DOHH2 (cell line): ENCODE data around the gene MLF1.

Experiments
- H3F3A ChIP-seq: fragments of 200-600 bp; sonication (generic), shearing (Covaris generic); 2 replicates; pipeline ENCODE4 v1.6.0; 2016; ENCODE audit warnings: antibody characterized with exemption, mild to moderate bottlenecking; ENCODE audit not compliant: control insufficient read depth, insufficient read depth
- H3K27ac ChIP-seq: fragments of 200-600 bp; sonication (generic); 2 replicates; pipeline ENCODE4 v1.5.1; 2014; ENCODE audit warnings: low read depth, mild to moderate bottlenecking, low read length, moderate library complexity
- H3K27me3 ChIP-seq: fragments of 200-600 bp; sonication (generic); 2 replicates; pipeline ENCODE4 v1.6.1; 2014; ENCODE audit warnings: mild to moderate bottlenecking, low read length, mixed read lengths; ENCODE audit not compliant: control insufficient read depth
- H3K36me3 ChIP-seq: fragments of 200-600 bp; sonication (generic); 2 replicates; pipeline ENCODE4 v1.6.1; 2014; ENCODE audit warnings: mild to moderate bottlenecking, low read length, moderate library complexity, mixed read lengths; ENCODE audit not compliant: control insufficient read depth
- H3K4me1 ChIP-seq: fragments of 200-600 bp; sonication (generic); 2 replicates; pipeline ENCODE4 v1.6.1; 2014; ENCODE audit warnings: mild to moderate bottlenecking, low read length, mixed read lengths; ENCODE audit not compliant: control insufficient read depth
- H3K4me2 ChIP-seq: fragments of 200-600 bp; sonication (generic); 2 replicates; pipeline ENCODE4 v1.6.0; 2014; ENCODE audit warnings: mild to moderate bottlenecking, low read length, moderate library complexity
- H3K4me3 ChIP-seq: fragments of 200-600 bp; sonication (generic); 2 replicates; pipeline ENCODE4 v1.5.1; 2014; ENCODE audit warnings: mild to moderate bottlenecking, low read length, mixed read lengths
- H3K79me2 ChIP-seq: fragments of 200-600 bp; sonication (generic); 2 replicates; pipeline ENCODE4 v1.6.1; 2014; ENCODE audit warnings: mild to moderate bottlenecking, low read length, mixed read lengths; ENCODE audit not compliant: control insufficient read depth
- H3K9me2 ChIP-seq: fragments of 200-600 bp; sonication (generic); replicated peaks from 2 replicates; pipeline ENCODE4 v1.6.1; 2014; ENCODE audit warnings: mild to moderate bottlenecking, low read length, mixed read lengths; ENCODE audit not compliant: control insufficient read depth
- H3K9me3 ChIP-seq: fragments of 200-600 bp; sonication (generic); 2 replicates; pipeline ENCODE4 v1.6.1; 2014; ENCODE audit warnings: antibody characterized with exemption, low read length, mixed read lengths; ENCODE audit not compliant: control insufficient read depth, insufficient read depth
- H4K20me1 ChIP-seq: fragments of 200-600 bp; sonication (generic); 2 replicates; pipeline ENCODE4 v1.6.0; 2014; ENCODE audit warnings: low read depth, mild to moderate bottlenecking, antibody characterized with exemption, low read length, moderate library complexity; ENCODE audit not compliant: control insufficient read depth, insufficient read depth
- CTCF ChIP-seq: fragments of 200-600 bp; sonication (generic); IDR thresholded peaks from one replicate; pipeline ENCODE4 v1.5.1; 2014; ENCODE audit warnings: antibody characterized with exemption, mild to moderate bottlenecking, low read depth, low read length; ENCODE audit not compliant: poor library complexity, severe bottlenecking
- EZH2phosphoT487 ChIP-seq: fragments of 200-600 bp; sonication (generic); IDR thresholded peaks from 2 replicates; pipeline ENCODE4 v1.6.1; 2017; ENCODE audit warnings: borderline replicate concordance, mild to moderate bottlenecking, antibody characterized with exemption, low read length, moderate library complexity, mixed read lengths

MLF1 gene

GRCh38 chr3:158565076-158565475 is 5.9 kb upstream of the MLF1 start:
- H3K36me3 ChIP-seq: no peaks in the 10 kb centered on the region
- H3K79me2 ChIP-seq: no peaks in the 10 kb centered on the region
- no peak overlapping the region for H3K4me2 ChIP-seq
- no peaks in the 10 kb centered on the region for H3K9me3 ChIP-seq
- no peaks in the 10 kb centered on the region for H3K4me1 ChIP-seq
- TF ChIP-seq CTCF: no peak
- TF ChIP-seq EZH2phosphoT487: no peak
- H3K4me3 ChIP-seq: no peak overlapping the region
- H3K27me3 ChIP-seq: no peaks in the 10 kb centered on the region
- H3K9me2 ChIP-seq: no peaks in the 10 kb centered on the region
- H4K20me1 ChIP-seq: no peaks in the 10 kb centered on the region
- H3K27ac ChIP-seq: no peak overlapping the region
- no peaks in the 10 kb centered on the region for H3F3A ChIP-seq

- H3K4me3 ChIP-seq: no peak overlapping the region
- H3K9me3 ChIP-seq: peaks cover 8% of the 10 kb centered on the region
- no peaks in the 10 kb centered on the region for H3K27me3 ChIP-seq
- no peak overlapping the region for H3K27ac ChIP-seq
- H3K36me3 ChIP-seq: no peaks in the 10 kb centered on the region
- no peaks in the 10 kb centered on the region for H3K4me1 ChIP-seq
- no peaks in the 10 kb centered on the region for H3K79me2 ChIP-seq
- no peaks in the 10 kb centered on the region for H3F3A ChIP-seq
- H3K4me2 ChIP-seq: no peak overlapping the region
- no peaks in the 10 kb centered on the region for H4K20me1 ChIP-seq
- TF ChIP-seq CTCF (no peak), EZH2phosphoT487 (no peak)
- no peaks in the 10 kb centered on the region for H3K9me2 ChIP-seq
Measured at GRCh38 chr3:158568784-158569183, 2.2 kb upstream of the MLF1 start.

GRCh38 chr3:158569794-158570193 is 1.2 kb upstream of the MLF1 start:
- no peaks in the 10 kb centered on the region for H3K9me2 ChIP-seq
- no peak overlapping the region for H3K27ac ChIP-seq
- H3K4me1 ChIP-seq: no peaks in the 10 kb centered on the region; the same call in 1 of the 2 replicates
- H3K79me2 ChIP-seq: no peaks in the 10 kb centered on the region
- no peak overlapping the region for H3K4me2 ChIP-seq
- TF ChIP-seq CTCF: no peak
- TF ChIP-seq EZH2phosphoT487: no peak
- no peaks in the 10 kb centered on the region for H3K27me3 ChIP-seq
- H4K20me1 ChIP-seq: no peaks in the 10 kb centered on the region
- H3K36me3 ChIP-seq: no peaks in the 10 kb centered on the region
- H3F3A ChIP-seq: no peaks in the 10 kb centered on the region
- H3K9me3 ChIP-seq: peaks cover 8% of the 10 kb centered on the region
- no peak overlapping the region for H3K4me3 ChIP-seq
